Kidney glomerular epithelial cell (primary cell): ENCODE results near the gene SLC22A31.

ENCODE experiments used
- DNase-seq: peaks from one replicate; lab custom pipeline; 2025; lab: John Stamatoyannopoulos, UW

SLC22A31 gene

GRCh38 chr16:89164847-89165680 is 35.3 kb downstream of the SLC22A31 start:
- no peak for DNase-seq

- no peak for DNase-seq
Measured at GRCh38 chr16:89164436-89164835, 35.9 kb downstream of the SLC22A31 start.

GRCh38 chr16:89163297-89163696 is 37.0 kb downstream of the SLC22A31 start:
- DNase-seq, result no peak

GRCh38 chr16:89161763-89162713 is 38.3 kb downstream of the SLC22A31 start:
- DNase-seq, result no peak

GRCh38 chr16:89160977-89161701 is 39.2 kb downstream of the SLC22A31 start:
- no peak for DNase-seq

GRCh38 chr16:89159850-89160354 is 40.4 kb downstream of the SLC22A31 start:
- DNase-seq, result no peak

- no peak for DNase-seq
Measured at GRCh38 chr16:89159066-89159849, 41.1 kb downstream of the SLC22A31 start.

GRCh38 chr16:89157778-89158177 is 42.6 kb downstream of the SLC22A31 start:
- DNase-seq, result no peak

GRCh38 chr16:89156740-89157645 is 43.3 kb downstream of the SLC22A31 start:
- no peak for DNase-seq

- no peak for DNase-seq
Measured at GRCh38 chr16:89155851-89156739, 44.2 kb downstream of the SLC22A31 start.

- no peak for DNase-seq
Measured at GRCh38 chr16:89155184-89155679, 45.1 kb downstream of the SLC22A31 start.

GRCh38 chr16:89154390-89155183 is 45.8 kb downstream of the SLC22A31 start:
- no peak for DNase-seq

- DNase-seq, result no peak
Measured at GRCh38 chr16:89153848-89154271, 46.5 kb downstream of the SLC22A31 start.

GRCh38 chr16:89152831-89153700 is 47.3 kb downstream of the SLC22A31 start:
- no peak for DNase-seq

GRCh38 chr16:89150981-89151380 is 49.4 kb downstream of the SLC22A31 start:
- no peak for DNase-seq

- DNase-seq, result no peak
Measured at GRCh38 chr16:89150090-89150835, 50.1 kb downstream of the SLC22A31 start.
